Stimulated activated CD8-positive, alpha-beta memory T cell treated with anti-CD3 and anti-CD28 coated beads, Interleukin-12 subunit alpha, Interleukin-12 subunit beta, amount 100 ng/mL, for 1 hour (primary cell): ENCODE measurements around the gene HHIPL2.

Source experiments
- DNase-seq: peaks from one replicate; pipeline ENCODE4 v3.0.0-alpha.2; 2020; ENCODE audit warnings: low read depth

The HHIPL2 gene

GRCh38 chr1:222547944-222548671 is at the start of gene HHIPL2:
TSS of gene HHIPL2 (minus strand) at chr1:222548104. CDS start at chr1:222548044, 60 bp downstream.
- no peak for DNase-seq

DNA sequence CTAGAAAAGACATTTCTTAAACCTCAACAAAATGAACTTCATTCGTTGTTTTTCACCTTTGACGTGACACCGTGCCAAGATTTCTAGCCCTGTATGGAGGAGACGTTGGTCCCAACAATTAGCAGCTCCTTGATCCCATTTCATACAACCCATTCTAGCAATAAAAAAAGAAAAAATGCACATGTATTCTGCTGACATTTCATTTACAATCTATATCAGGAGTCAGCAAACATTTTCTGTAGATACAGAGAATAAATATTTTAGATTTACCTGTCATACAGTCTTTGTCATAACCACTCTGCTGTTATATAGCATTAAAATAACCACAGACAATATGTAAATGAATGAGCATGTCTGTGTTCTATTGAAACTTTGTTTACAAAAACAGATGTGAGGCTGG is 48.8 kb upstream of the HHIPL2 start:
- no peak for DNase-seq

GRCh38 chr1:222594789-222595188 is 46.9 kb upstream of the HHIPL2 start:
- no peak for DNase-seq

- DNase-seq: no peak
These were observed 44.3 kb upstream of the HHIPL2 start for GRCh38 chr1:222592171-222592570.

- peak; percentile 71 for DNase-seq
These were observed 41.8 kb upstream of the HHIPL2 start, which contains the start of gene TAF1A for GRCh38 chr1:222589462-222590302. TSS of gene TAF1A (minus strand) at chr1:222589933.

DNA sequence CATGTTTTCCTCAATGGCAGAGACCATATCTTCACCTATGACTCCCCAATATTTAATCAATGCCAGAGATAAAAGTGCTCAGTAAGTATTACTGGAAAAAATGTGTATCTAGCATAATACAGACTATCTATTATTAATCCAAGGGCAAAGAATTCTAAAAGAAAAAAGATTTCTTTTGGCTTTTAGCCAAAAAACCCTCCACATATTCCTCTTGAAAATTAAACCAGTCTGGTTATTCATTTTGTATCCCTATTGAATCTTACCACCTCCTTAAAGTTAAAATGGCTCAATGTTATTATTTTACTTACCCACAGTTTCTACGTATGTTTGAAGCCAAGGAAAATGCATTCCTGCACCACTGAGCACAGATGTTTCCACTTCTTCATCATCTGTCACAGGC is 40.2 kb upstream of the HHIPL2 start:
- no peak for DNase-seq

DNA sequence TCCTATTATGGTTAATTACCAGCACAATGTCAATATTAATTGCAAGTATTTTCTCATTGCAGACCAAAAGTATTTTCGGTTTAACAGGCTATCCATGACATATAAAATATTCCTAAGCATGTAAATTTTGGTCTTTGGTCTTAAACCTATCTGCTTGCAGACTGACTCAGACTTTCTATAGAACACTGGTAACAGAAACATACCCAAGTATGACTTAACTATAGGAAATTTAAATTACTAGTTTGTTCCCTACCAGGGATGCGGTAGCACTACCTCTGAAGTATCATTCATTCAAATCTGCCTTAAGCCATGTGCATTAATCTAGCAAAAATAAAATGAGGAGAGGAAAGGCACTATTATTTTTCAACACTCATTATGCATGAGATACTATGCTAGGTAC is 38.9 kb upstream of the HHIPL2 start:
- DNase-seq: no peak

DNA sequence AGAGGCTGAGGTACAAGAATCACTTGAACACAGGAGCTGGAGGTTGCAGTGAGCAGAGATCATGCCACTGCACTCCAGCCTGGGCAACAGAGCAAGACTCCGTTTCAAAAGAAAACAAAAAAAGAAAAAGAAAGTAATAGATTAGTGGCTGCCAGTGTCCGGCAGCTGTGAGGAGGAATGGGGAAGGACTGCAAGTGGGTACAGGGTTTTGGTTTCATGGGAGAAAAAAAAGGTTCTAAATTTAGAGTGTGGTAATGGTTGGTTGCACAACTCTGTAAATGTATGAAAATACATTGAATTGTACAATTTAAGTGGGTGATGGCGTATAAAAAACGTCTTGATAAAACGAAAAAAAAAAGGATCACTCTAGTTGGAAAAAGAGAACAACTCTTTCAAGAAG is 35.2 kb upstream of the HHIPL2 start:
- DNase-seq: no peak

DNA sequence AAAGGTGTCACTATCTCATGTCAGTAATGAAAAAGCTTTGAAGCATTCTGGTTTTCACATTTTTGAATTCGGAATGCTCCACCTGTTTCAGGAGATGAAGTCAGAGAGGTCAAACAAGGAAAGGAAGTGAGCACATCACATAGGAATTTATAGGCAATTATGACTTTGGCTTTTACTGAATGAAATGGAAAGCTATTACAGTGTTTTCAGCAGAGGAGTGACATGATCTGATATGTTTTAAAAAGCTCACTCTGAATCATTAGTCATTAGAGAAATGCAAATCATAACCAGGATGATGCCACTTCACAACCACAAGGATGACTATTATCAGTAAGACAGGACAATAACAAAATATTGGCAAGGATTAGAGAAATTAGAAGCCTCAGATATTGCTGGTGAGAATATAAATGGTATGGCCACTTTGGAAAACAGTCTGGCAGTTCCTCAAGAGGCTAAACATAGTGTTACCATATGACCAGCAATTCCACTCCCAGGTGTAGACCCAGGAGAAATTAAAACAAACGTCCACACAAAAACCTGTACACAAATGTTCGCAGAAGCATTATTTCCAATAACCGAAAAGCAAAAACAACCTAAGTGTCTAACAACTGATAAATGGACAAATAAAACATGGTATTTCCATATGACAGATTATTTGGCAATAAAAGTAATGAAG is 34.3 kb upstream of the HHIPL2 start:
- no peak for DNase-seq

DNA sequence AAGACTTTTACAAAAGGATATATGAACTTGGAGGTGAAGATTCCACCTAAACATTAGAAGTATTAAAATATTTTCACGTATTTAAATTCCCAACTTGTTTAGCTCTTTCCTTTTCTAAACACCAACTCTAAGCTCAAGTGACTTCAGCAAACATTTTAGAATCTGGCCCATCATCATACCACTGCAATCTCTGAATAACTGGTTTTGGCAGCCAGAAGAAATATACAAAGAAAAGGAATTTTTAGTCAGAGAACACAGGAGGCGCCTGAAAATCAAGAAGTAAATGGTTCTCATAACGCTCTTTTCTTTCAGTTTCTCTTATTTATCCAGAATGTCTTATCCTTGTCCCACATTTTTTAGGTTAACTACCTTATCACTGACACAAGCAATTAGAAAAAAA is 31.4 kb upstream of the HHIPL2 start:
- DNase-seq: no peak

DNA sequence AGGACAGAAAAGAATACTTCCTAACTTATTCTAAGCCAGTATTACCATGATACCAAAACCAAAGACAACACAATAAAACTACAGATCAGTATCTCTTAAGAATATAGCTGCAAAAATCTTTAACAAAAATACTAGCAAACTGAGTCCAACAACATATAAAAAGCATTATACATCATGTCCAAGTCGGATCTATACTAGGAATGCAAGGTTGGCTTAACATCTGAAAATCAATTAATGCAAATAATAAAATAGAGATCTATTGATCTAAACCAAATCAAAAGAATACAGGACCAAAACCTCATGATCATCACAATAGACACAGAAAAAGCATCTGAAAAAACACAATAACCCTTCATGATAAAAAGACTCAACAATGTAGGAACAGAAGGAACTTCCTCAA is 22.9 kb upstream of the HHIPL2 start:
- DNase-seq: no peak

- no peak for DNase-seq
These were observed 13.8 kb upstream of the HHIPL2 start for GRCh38 chr1:222561656-222562055.

DNA sequence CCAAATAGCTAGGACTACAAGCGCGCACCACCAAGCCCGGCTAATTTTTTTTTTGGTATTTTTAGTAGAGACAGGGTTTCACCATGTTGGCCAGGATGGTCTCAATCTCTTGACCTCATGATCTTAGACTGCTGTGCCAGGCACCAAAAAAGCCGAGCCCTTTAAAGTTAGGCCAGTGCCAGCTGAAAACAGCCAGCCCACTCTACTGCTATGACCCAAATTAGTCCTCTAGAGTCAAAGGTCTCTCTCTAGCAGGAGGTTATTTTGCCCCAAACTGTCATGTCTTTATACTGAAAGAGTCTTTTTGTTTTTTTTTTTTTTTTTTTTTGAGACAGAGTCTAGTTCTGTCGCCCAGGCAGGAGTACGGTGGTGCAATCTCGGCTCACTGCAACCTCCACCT is 9.7 kb upstream of the HHIPL2 start:
- DNase-seq: no peak

DNA sequence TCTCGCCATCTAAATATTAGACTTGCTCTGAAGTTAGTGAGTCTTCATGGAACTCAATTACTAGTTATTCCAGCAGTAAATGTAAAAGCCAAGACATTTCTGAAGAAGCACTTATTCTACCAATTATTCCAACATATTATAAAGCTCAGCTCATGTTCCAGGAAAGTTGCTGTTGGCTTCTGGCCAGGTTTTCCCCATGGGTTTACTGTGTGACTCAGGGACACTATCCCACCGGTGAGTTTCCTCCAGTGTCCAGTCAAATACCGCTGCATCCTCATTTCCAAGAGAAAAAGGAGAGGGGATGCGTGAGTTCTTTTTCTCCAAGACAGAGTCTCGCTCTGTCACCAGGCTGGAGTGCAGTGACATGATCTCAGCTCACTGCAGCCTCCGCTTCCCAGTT is 9.2 kb upstream of the HHIPL2 start:
- DNase-seq: no peak

DNA sequence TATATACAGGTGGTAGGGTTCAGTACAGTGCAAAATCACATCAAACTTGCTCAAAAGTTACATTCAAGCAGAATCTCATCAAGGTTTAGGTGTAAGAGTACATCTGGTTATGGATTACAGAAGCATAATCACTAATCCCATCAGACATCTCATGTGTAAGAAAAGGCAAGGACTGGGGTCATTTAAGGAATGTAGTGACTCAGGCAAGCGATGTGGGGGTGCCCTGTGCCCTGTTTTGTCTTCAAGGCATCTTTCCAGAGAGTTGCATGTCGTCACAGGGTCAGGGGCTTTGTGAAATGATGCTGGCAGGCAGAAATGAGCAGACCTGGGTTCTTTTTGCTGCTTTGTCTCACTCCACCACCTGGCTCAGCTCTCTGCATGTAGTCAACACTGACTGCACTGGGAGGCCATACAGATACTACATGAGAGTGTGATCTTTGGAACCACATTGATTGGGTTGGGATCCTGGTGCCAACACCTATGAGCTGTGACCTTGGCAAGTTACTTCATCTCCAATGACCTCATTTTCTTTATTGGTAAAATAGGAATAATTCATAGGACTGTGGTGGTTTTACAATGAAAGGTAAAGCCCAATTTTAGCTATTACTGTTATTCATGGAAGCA is 8.2 kb upstream of the HHIPL2 start:
- DNase-seq: no peak

GRCh38 chr1:222554177-222554576 is 6.3 kb upstream of the HHIPL2 start:
- DNase-seq: no peak

- DNase-seq: no peak
These were observed 5.0 kb upstream of the HHIPL2 start for GRCh38 chr1:222552882-222553281.

GRCh38 chr1:222547260-222547614 is 667 bp downstream of the HHIPL2 start:
- DNase-seq: no peak

- DNase-seq: no peak
These were observed 1.2 kb downstream of the HHIPL2 start for GRCh38 chr1:222546548-222547259.

- DNase-seq: no peak
These were observed 1.8 kb downstream of the HHIPL2 start for GRCh38 chr1:222546091-222546490.

- DNase-seq: no peak
These were observed 4.1 kb downstream of the HHIPL2 start for GRCh38 chr1:222543817-222544216.

- no peak for DNase-seq
These were observed 7.3 kb downstream of the HHIPL2 start for GRCh38 chr1:222540598-222540995.
